Measurements from ENCODE around the gene PRR13. TPM values are rescaled to one million over a fixed set of nuclear protein-coding genes. Genes with fewer than 3 reads are reported as not detected.

PRR13 gene
- polyA plus RNA-seq, 1 donor from 2014 or later = 6.4 TPM

- H4K20me1 ChIP-seq (ENCODE audit: insufficient read depth) = no peaks in the 10 kb centered on the region
- H3K9ac ChIP-seq (ENCODE audit: low read length) = peak overlapping the region; percentile 95
- peaks cover 3% of the 10 kb centered on the region for H3K36me3 ChIP-seq (ENCODE audit: insufficient read depth, low read length)
- no peaks in the 10 kb centered on the region for H3K9me3 ChIP-seq (ENCODE audit: low read length)
- no peaks in the 10 kb centered on the region for H3F3A ChIP-seq (ENCODE audit: insufficient read depth, low read length, poor library complexity, severe bottlenecking)
- no peak for TF ChIP-seq RAD21 (conservative IDR thresholded peaks at IDR 0.05)
- no peak for TF ChIP-seq CTCF (IDR thresholded peaks at IDR 0.05; ENCODE audit: poor library complexity, severe bottlenecking)
- TF ChIP-seq EP300 (conservative IDR thresholded peaks at IDR 0.05; ENCODE audit: poor library complexity, severe bottlenecking) = peak; percentile 83
- TF ChIP-seq POLR2AphosphoS5 (IDR thresholded peaks at IDR 0.05) = peak; percentile 24
- TF ChIP-seq EZH2 (IDR thresholded peaks at IDR 0.05; ENCODE audit: borderline replicate concordance, insufficient read depth, low read length, poor library complexity, severe bottlenecking) = no peak
- H3K27ac ChIP-seq (ENCODE audit: low read length) = peak overlapping the region; percentile 96
- H3K4me2 ChIP-seq (ENCODE audit: low read length) = peak overlapping the region; percentile 98
- no peaks in the 10 kb centered on the region for H3K9me2 ChIP-seq (ENCODE audit: insufficient read depth, low read length)
- no peaks in the 10 kb centered on the region for H3K27me3 ChIP-seq (ENCODE audit: insufficient read depth, low read depth, low read length)
- peaks cover 57% of the 10 kb centered on the region for H3K79me2 ChIP-seq (replicated peaks; ENCODE audit: insufficient read depth, low read length)
- H3K4me3 ChIP-seq (ENCODE audit: low read length) = peak overlapping the region; percentile 70
- peak overlapping the region; percentile 40 for H2AFZ ChIP-seq (ENCODE audit: low read depth, low read length)
Observed at GRCh38 chr12:53493610-53494391, 52.3 kb downstream of the PRR13 start.

Other genes starting within 250 kb of the PRR13 start
- gene ITGB7, start 234.5 kb upstream of the PRR13 start, polyA plus RNA-seq = 0.26 TPM in 1 of 2 replicates, not detected in the other
- gene RARG, start 209.5 kb upstream of the PRR13 start, polyA plus RNA-seq = 0.61 and 1.0 TPM in 2 replicates
- gene ESPL1, start 173.4 kb upstream of the PRR13 start, polyA plus RNA-seq = 0.33 and 4.5 TPM in 2 replicates
- gene PFDN5, start 146.2 kb upstream of the PRR13 start, polyA plus RNA-seq = 1,371 and 1,383 TPM in 2 replicates
- gene MYG1, start 142.0 kb upstream of the PRR13 start, polyA plus RNA-seq = 70.5 and 84.1 TPM in 2 replicates
- gene AAAS, start 120.1 kb upstream of the PRR13 start, polyA plus RNA-seq = 138 and 153 TPM in 2 replicates
- not detected in 2 replicates for gene SP7, start 105.4 kb upstream of the PRR13 start, polyA plus RNA-seq
- gene SP1, start 61.6 kb upstream of the PRR13 start, polyA plus RNA-seq = 7.3 and 9.9 TPM in 2 replicates
- not detected in 2 replicates for gene AMHR2, start 17.9 kb upstream of the PRR13 start, polyA plus RNA-seq
- 242 and 261 TPM in 2 replicates for gene PCBP2, start 10.4 kb downstream of the PRR13 start, polyA plus RNA-seq
- 82.0 and 87.0 TPM in 2 replicates for gene MAP3K12, start 57.7 kb downstream of the PRR13 start, polyA plus RNA-seq
- gene TARBP2, start 59.5 kb downstream of the PRR13 start, polyA plus RNA-seq = 135 and 162 TPM in 2 replicates
- gene NPFF, start 65.8 kb downstream of the PRR13 start, polyA plus RNA-seq = not detected in 2 replicates
- gene ATF7, start 184.6 kb downstream of the PRR13 start, polyA plus RNA-seq = 1.9 and 6.3 TPM in 2 replicates
- gene ATP5MC2, start 234.3 kb downstream of the PRR13 start, polyA plus RNA-seq = 227 and 331 TPM in 2 replicates

Measured in neural cell (in vitro differentiated cells).